GM18498 (cell line): ENCODE results near the gene CDCA4.

Experiments
- ATAC-seq: cut with Tn5 transposase; IDR thresholded peaks from one replicate; pipeline ENCODE4 v1.9.1; 2021; ENCODE audit warnings: mild to moderate bottlenecking, moderate library complexity; ENCODE audit not compliant: unreplicated experiment

Gene CDCA4

GRCh38 chr14:104993808-104994591 lies 26.9 kb downstream of the CDCA4 start:
- no peak for ATAC-seq

- ATAC-seq = no peak
These were observed 27.6 kb downstream of the CDCA4 start for GRCh38 chr14:104993306-104993705.

DNA sequence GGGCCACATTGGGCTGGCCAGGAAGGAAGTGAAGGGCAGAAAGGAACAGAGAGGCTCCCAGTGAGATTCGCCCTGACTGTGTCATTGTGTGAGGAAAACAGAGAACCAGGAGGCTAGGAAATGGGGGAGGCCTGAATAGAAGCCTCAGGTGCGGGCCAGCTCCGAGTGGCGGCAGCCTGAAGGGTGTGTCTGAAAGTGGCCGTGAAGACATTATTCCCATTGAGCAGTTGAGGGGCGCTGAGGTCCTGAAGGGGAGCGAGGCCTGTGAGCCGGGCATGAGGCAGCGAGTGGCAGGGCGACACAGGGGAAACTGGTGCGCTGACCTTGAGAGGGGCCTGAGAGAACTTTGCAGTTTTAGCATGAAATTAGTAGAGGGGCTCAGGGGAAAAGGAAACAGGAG lies 28.4 kb downstream of the CDCA4 start:
- no peak for ATAC-seq

- no peak for ATAC-seq
These were observed 29.0 kb downstream of the CDCA4 start for GRCh38 chr14:104991896-104992230.

DNA sequence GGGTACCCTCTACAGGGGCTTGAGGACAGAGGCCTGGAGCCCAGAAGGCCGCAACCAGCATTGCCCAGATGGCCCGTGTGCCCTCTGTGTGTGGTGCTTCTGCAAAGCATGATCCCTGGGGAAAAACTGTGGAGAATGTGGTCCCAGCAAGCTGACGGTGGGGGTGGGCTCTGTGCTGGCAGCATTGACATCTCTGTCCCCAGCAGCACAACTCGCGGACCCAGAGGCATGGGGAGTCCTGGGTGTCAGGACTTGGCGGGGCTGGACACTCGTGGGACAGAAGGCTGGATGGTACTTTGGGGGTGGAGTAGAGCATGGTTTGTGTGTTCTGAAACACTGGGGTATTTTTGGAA lies 31.0 kb downstream of the CDCA4 start:
- ATAC-seq = no peak

DNA sequence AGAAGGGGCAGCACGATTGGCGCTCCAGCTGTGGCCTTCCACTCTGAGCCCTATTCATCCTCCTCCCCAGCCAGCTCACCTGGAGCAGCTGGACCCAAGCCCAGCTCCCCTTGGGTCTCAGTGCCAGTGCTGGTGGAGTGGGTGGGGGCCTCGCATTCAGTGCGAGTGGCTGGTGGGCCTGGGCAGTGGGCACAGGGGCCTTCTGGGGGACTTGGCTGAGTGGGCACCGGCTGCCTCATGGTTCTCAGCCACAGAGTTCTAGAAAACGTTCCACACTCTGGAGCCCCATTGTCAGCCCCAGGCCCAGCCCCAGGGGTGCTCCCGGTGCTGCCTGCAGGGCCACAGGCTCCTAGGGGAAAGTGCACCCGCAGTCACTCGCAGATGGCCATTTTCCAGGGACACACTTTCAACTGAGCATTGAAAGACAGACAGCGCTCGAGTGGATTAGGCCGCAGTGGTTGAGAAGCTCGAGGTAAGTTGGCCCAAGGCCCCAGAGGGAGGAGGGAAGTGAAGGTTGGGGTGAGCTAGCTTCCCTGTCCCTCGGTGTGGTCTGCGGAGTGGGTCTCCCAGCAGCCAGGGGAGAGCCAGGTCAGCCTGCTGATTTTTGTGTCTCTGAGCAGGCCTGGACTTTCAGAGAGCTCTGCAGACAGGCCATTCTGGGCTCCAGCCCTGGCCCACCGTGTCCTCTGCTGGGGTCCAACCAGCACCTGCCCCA lies 31.5 kb downstream of the CDCA4 start:
- no peak for ATAC-seq

- no peak for ATAC-seq
These were observed 34.3 kb downstream of the CDCA4 start for GRCh38 chr14:104986487-104987164.

- ATAC-seq = peak; percentile 92
These were observed 35.0 kb downstream of the CDCA4 start, which contains the start of gene CLBA1 for GRCh38 chr14:104985675-104986486. CLBA1 (plus strand) TSS chr14:104985788; CDS start chr14:104986432, 644 bp downstream.

GRCh38 chr14:104984056-104984894 lies 36.6 kb downstream of the CDCA4 start:
- no peak for ATAC-seq

- no peak for ATAC-seq
These were observed 37.6 kb downstream of the CDCA4 start for GRCh38 chr14:104983231-104983721.

GRCh38 chr14:104982548-104983230 lies 38.2 kb downstream of the CDCA4 start:
- no peak for ATAC-seq

DNA sequence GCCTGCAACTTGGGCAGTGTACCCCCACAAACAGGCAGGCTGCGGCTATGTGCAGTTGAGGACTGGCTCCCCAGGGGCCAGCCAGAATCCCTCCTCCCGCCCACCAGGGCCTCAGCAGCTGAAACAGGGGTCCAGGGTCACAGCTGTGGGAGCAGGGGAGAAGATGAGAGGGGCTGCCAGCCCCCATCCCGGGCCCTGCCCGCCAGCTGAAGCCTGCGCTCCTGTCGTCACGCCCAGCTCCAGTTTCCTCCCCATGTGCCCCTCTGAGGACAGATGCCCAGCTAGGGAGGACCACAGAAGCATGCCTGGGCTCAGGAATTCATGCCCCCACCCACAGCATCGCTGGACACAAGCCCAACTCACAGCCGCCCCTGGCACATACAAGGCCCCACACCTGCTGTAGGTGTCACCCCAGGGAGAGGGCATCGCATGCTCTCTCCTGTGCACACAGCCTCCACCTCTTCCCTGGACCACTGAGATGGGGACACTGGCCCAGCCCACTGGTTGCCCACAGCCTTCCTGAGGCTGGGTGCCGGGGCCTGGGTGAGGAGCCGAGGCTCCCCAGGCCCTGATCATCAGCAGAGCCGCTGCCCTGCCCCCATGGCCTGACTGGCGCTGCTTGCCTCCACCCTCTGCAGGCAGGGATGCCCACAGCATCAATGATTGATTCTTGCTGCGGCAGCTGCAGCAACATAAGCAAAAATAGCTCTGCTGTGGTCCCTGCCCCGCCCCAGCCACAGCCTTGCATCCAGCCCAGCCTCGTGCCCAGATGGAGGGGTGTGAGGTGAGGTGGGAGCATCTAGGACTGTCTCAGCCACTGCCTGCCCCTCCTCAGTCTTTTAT lies 39.0 kb downstream of the CDCA4 start:
- no peak for ATAC-seq

DNA sequence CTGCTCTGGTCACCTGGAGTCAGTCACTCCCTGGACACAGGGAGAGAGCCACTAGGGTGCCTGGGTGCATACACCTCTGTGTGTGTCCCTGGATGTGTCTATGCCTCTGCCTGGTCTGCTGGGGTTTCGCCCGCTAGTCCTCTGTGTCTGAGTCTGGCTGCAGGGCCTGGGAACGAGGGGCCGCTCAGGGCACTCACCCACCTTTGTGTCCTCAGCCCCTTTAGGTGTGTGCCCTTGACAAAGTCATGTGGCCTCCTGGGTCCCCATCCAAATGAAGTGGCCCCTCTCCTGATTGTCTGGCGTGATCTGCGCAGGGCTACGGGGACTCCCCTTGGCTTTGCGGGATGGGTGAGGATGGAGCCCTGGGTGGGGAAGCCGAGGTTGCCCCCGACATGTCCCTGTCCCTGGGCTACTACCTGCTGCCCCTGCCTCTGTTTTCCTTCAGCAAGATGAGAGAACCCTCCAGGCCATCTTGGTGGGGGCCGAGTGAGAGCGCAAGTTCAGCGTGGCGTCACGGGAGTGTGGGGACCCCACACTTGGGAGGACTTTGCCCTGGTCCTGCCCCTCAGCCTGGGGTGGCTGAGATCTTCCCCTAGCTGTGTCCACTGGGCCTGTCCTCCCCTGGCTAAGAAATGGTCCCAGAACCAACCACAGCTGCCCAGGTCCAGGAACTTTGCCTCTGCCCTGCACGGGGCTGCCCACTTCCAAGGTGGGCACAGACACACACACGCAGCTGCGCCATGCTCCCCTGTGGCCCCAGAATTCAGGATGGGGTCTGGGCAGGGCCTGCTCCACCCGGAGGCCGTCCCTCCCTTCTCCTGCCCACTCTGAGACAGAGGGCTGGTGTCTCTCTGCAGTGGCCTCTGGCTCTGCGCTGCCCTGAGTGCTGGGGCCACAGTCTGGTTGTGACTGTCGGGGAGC lies 40.0 kb downstream of the CDCA4 start:
- ATAC-seq = no peak

GRCh38 chr14:104979758-104980610 lies 40.9 kb downstream of the CDCA4 start:
- ATAC-seq = no peak

- no peak for ATAC-seq
These were observed 41.9 kb downstream of the CDCA4 start for GRCh38 chr14:104978746-104979691.
